RPMI8226 (cell line): ENCODE measurements around the gene HYAL2.

Source experiments
- DNase-seq: peaks from one replicate; pipeline ENCODE4 v3.0.0-alpha.2; 2015

The HYAL2 gene

GRCh38 chr3:50322386-50323091 is at the start of gene HYAL2:
Gene HYAL2 (minus strand): TSS chr3:50322745. CDS start chr3:50320489, 2,256 bp downstream.
- DNase-seq: no peak

GRCh38 chr3:50371133-50371685 is 48.7 kb upstream of the HYAL2 start:
- no peak for DNase-seq

GRCh38 chr3:50370594-50370993 is 48.0 kb upstream of the HYAL2 start:
- DNase-seq: no peak

DNA sequence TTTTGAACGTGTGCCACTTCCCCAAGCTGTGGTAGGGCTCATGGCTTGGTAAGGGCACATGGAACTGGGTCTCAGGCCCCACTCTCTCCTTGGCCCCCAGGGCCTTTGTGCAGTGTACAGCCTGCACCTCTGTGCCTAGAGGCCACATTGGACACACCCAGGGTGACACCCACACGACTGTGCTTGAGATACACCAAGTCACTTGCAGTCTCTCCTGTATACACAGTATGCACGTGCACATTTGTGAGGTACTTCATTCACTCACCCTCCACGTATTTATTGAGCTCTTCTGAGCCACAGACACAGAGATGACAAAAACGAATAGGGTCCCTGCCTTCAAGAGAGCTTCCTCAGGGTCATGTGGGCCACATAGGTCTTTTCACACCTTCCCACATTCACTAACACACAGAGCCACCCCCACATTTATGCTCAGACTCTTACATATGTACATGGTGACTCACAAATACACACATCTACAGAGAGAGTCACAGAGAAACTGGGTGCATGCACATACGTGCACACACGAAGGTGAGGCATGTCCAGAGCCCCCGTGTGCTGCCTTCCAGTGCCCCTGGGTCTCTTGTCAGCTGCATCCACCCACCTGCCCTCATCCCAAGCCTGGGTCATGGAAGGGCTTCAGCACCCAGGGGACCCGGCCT is 46.6 kb upstream of the HYAL2 start:
- no peak for DNase-seq

GRCh38 chr3:50365842-50366220 is 43.3 kb upstream of the HYAL2 start:
- DNase-seq: no peak

- DNase-seq: peak; percentile 96
Observed at GRCh38 chr3:50365080-50365841, 42.7 kb upstream of the HYAL2 start.

GRCh38 chr3:50364573-50365079 is 42.1 kb upstream of the HYAL2 start:
- DNase-seq: no peak

GRCh38 chr3:50359760-50360110 is 37.2 kb upstream of the HYAL2 start:
- DNase-seq: no peak

DNA sequence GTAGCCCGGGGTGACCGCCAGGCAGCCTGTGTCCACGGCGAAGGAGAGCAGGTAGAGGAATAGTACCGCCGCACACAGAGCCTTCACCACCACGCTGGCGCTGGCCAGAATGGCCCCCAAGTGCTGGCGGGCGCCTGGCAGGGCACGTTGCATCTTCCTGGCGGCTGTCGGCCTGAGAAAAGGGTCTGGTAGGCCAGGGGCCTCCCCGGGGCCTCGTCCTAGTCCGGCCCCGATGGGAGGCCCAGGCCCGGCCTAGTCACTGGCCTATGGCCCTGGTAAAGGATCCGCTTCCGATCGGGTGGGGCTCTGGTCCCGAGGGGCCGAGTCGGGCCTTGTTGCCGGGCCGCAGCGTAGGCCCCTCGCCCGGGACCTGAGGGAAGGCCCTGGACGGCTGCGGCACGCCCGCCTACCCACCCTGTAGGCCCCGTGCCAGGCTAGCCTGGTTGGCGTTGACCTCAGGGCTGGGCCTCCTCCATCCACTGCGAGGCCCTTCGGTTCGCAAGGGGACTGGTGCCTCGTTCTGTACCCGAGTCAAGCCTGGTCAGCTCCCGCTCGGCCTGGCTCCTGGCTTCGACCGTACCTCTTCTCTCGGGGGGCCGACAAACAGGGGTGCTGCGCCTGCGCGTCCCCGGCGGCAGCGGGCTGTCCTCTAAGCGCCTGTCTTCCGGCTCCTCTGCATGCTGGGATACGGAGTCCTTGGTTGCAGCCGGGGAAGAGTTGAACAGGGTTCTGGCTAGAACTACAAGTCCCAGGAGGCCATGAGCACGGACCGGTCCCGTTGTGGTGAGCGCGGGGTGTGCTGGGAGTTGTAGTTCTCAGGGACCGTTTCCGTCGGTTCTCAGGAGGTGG is 36.6 kb upstream of the HYAL2 start, which contains the start of gene TMEM115:
TMEM115 (minus strand) TSS at position 611 of the 849 bp plus-strand sequence; CDS start at position 153, 458 bp downstream.
- peak; percentile 97 for DNase-seq

GRCh38 chr3:50358355-50358910 is 35.9 kb upstream of the HYAL2 start:
- DNase-seq: no peak

GRCh38 chr3:50357481-50357880 is 34.9 kb upstream of the HYAL2 start:
- DNase-seq: no peak

- no peak for DNase-seq
Observed at GRCh38 chr3:50356553-50356952, 34.0 kb upstream of the HYAL2 start.

DNA sequence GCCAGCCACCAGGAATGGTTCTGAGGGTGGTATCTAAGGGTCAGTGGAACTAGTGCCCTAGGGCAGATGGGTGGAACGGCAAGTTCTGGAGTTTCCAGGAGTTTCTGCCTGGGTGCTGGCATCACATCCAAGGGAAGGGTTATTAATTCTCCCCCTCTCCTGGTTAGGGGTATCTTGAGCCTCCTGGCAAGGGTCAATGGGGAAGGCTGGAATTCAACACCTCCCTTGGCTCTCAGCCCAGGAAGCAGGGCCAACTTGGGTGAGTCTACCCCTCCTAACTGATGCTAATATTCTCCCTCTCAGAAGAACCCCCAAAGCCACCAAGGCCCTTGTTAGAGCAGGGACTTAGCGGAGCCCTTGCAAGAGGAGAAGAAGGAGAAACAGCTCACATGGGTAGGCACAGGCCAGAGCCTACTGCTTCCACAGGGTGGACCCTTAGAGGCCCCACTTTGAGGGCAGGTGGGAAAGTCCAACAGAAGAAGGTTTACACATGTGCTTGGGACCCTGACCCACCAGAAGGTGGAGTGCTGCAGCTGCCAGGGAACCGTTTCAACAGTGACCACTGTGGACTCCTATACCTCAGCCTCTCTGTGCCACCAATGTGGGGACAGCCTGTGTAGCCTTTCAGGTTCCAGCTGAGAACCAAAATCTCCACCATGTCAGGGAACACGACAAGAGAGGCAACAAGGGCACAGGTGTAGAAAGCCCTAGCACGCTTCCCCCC is 33.4 kb upstream of the HYAL2 start:
- DNase-seq: no peak

DNA sequence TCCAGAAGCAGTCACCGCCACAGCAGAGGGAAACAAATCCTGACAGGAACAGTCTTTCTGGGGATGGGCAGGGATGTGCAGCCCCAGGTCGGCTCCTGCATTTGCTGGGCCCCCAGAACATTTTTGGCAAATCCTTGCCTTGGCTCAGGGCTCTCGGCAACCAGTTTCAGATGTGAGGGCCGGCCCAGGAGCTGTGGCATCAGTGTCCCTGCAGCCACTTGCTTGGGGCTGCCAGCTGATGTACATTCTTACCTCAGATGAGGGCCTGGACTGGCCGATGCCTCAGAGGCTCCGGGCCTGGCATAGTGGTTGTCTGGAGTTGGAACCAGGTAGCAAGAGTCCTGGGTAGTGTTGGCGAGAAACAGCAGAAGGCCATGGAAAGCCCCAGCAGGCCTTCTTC is 32.3 kb upstream of the HYAL2 start:
- no peak for DNase-seq

DNA sequence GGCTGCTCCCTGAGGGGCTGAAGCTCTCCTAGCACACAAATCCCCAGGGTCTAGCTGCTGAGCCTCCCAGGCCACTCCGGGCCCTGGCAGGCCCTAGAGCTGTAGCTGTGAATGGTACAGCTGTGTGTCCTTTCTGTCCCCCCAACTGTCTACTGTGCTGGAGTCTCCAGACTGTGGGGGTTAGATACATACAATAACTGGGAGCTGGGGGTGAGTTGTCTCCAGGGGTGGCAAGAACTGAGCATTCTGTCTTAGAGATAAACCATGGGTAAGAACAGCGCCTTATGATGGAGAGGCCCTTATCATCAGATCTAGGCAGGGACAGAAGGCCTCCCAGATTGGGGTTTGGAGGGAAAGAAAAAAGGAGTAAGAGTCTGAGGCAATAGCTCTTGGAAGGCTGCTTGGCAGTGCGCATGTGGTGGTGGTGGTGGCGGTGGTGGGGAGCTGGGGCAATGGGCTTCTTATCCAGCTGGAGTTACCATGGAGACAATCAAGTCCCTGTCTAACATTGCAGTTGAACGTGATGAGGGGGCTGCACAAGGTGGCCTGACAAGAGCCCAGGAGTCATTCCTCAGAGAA is 31.7 kb upstream of the HYAL2 start:
- no peak for DNase-seq

GRCh38 chr3:50353245-50354004 is 30.9 kb upstream of the HYAL2 start:
- no peak for DNase-seq

DNA sequence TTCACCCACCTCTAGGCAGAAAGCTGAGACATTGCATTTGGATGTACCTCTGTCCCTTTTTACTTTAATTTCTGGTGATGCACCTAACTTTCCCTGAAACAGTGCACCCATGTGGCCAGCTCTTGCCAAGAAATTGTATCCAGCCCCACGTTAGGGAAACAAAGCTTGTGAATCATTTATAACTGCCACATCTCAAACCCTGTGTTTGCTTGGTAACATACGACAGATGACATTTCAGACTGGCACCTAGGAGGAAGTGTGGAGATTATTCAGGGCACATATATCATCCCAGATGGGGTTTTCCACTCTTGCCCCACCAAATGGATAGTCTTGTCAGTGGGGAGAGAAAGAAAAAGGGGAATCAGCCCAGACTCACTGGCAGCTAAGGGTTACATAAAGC is 30.2 kb upstream of the HYAL2 start:
- DNase-seq: no peak

- DNase-seq: no peak
Observed at GRCh38 chr3:50351323-50351697, 28.8 kb upstream of the HYAL2 start.

DNA sequence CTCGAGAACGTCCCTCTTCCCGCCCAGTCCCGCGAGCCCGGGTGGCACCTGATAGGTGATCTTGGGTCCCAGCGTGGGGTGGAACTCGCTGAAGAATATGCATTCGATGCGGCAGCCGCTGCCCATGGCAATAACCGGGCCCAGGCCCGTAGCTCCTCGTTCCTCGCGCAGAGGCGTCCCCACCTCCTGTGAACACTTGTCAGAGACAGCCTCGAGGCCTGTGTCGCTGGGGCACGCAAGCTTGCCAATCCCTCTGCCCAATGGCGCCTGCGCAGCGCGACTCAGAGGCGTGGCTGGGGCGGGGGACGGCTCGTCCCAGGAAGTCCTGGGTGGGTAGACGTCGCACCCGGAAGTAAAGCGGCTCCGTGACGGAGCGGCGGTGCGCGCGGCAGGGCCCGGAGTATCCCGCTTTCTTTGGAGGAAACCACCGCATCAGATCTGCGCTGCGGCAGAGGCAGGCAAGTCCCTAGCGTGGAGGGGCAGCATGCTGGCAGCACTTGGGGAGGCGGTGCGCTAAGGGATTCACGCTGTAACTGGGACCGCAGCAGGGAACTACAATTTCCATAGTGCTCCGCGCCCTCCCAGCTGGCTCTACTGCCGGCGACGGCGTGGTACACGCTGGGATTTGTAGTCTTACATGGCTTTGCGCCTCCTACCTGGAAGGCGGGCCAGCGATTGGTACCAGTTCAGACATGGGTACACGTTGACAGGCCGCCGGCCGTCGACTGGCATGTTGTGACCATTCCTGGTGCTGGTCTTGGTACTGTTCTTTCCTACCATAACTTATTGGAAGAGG is 28.2 kb upstream of the HYAL2 start, which contains the start of the genes CYB561D2 and NPRL2:
CYB561D2 (plus strand) TSS at position 336 of the 796 bp plus-strand sequence. CDS start 572 bp downstream, outside the sequence.
NPRL2 (minus strand) TSS at position 249 of the 796 bp plus-strand sequence; CDS start at position 126, 123 bp downstream.
- peak; percentile 97 for DNase-seq
